ENCODE measurements around the gene POLA1. TPM values are rescaled to one million over a fixed set of nuclear protein-coding genes. Genes with fewer than 3 reads are reported as not detected.

The POLA1 gene
- total RNA-seq, 2 donors from 2014 or later: 24.4 to 53.6 TPM

DNA sequence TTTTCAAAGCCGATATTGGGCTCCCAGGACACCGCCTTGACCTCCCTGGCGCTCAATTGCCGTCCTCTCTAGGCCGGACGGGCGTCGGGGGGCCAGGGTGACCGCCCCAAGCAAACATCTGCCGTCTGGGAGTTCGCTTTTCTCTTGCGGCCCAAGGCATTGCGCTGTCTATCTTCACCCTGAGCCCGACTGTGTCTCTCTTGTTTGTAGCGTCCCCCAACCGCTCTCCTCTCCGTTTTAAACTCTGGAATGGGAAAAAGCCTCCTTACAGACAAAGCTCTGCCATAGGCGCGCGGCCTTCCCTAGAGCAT is 322.6 kb downstream of the POLA1 start:
- H3K9ac ChIP-seq (ENCODE audit: extremely low read depth, low read length, poor library complexity, severe bottlenecking): no peak overlapping the region
- H3K4me1 ChIP-seq (ENCODE audit: control insufficient read depth, insufficient read depth, low read length): no peaks in the 10 kb centered on the region
- H3K4me3 ChIP-seq (ENCODE audit: low read length): no peak overlapping the region
- no peaks in the 10 kb centered on the region for H3K9me3 Mint-ChIP-seq
- no peak overlapping the region for H3K27ac Mint-ChIP-seq
- TF ChIP-seq, protein P1, sequence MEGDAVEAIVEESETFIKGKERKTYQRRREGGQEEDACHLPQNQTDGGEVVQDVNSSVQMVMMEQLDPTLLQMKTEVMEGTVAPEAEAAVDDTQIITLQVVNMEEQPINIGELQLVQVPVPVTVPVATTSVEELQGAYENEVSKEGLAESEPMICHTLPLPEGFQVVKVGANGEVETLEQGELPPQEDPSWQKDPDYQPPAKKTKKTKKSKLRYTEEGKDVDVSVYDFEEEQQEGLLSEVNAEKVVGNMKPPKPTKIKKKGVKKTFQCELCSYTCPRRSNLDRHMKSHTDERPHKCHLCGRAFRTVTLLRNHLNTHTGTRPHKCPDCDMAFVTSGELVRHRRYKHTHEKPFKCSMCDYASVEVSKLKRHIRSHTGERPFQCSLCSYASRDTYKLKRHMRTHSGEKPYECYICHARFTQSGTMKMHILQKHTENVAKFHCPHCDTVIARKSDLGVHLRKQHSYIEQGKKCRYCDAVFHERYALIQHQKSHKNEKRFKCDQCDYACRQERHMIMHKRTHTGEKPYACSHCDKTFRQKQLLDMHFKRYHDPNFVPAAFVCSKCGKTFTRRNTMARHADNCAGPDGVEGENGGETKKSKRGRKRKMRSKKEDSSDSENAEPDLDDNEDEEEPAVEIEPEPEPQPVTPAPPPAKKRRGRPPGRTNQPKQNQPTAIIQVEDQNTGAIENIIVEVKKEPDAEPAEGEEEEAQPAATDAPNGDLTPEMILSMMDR (conservative IDR thresholded peaks at IDR 0.05): no peak
- H3K4me3 Mint-ChIP-seq: no peak overlapping the region
- no peaks in the 10 kb centered on the region for H3K9me3 ChIP-seq (ENCODE audit: control insufficient read depth, low read length)
- H3K27me3 Mint-ChIP-seq (ENCODE audit: insufficient read depth): peaks cover 94% of the 10 kb centered on the region
- peaks cover 35% of the 10 kb centered on the region for H3K4me1 Mint-ChIP-seq
- peaks cover 98% of the 10 kb centered on the region for H3K27me3 ChIP-seq (ENCODE audit: control insufficient read depth, insufficient read depth, low read length, poor library complexity, severe bottlenecking)
- no peak overlapping the region for H3K27ac ChIP-seq (ENCODE audit: low read depth, low read length)
- DNase-seq: peak; percentile 73
- no peaks in the 10 kb centered on the region for H3K36me3 Mint-ChIP-seq (ENCODE audit: low read depth)
- no peaks in the 10 kb centered on the region for H3K36me3 ChIP-seq (ENCODE audit: control insufficient read depth, insufficient read depth, low read length)
- 12 to 15% methylated on average over 3 to 20 of the region's 20 CpGs for WGBS, 2 experiments (ENCODE audit: insufficient coverage in 1 of 2, insufficient read length in 1 of 2)

DNA sequence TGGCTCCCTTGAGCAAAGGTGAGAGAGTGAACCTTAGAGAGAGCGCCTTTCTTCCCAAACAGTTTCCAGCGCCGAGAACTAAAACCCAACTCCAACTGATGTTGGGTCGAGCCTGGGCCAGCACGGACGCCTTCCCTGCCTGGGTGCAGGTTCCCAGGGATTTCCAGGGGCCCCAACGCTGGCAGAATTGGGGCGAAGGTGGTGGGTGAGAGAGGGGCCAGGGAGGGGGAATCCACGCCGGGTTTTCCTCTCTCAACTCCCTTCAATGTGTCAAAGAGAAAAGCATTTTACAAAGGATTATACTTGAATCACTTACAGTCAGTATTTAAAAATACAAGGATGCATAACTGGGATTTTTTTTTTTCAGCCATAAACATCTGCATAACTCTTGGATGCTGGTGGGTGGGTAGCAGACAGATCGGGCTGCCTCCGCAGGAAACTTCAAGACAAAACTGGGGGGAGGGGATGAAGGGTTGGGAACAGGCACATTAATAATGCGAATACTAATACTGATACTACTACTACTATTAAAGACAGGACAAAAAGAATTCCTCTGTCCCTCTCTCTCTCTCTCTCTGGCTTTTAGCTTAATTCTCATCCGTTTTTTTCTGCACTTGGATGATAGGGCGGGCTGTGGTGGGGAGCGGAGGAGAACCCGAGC is 323.4 kb downstream of the POLA1 start:
- H3K27ac Mint-ChIP-seq: no peak overlapping the region
- Histone ChIP-seq H3K27ac (ENCODE audit: low read depth, low read length) (no peak overlapping the region), H3K4me1 (ENCODE audit: control insufficient read depth, insufficient read depth, low read length) (no peaks in the 10 kb centered on the region), H3K27me3 (ENCODE audit: control insufficient read depth, insufficient read depth, low read length, poor library complexity, severe bottlenecking) (peaks cover 98% of the 10 kb centered on the region), H3K36me3 (ENCODE audit: control insufficient read depth, insufficient read depth, low read length) (no peaks in the 10 kb centered on the region), H3K4me3 (ENCODE audit: low read length) (no peak overlapping the region), H3K9me3 (ENCODE audit: control insufficient read depth, low read length) (no peaks in the 10 kb centered on the region), H3K9ac (ENCODE audit: extremely low read depth, low read length, poor library complexity, severe bottlenecking) (no peak overlapping the region)
- WGBS, 2 experiments (ENCODE audit: insufficient coverage in 1 of 2, insufficient read length in 1 of 2): 8 to 13% methylated on average over 4 to 6 of the region's 17 CpGs
- no peaks in the 10 kb centered on the region for H3K36me3 Mint-ChIP-seq (ENCODE audit: low read depth)
- DNase-seq: peak; percentile 74
- no peaks in the 10 kb centered on the region for H3K9me3 Mint-ChIP-seq
- TF ChIP-seq, protein P1 (conservative IDR thresholded peaks at IDR 0.05): no peak
- peaks cover 94% of the 10 kb centered on the region for H3K27me3 Mint-ChIP-seq (ENCODE audit: insufficient read depth)
- peaks cover 32% of the 10 kb centered on the region for H3K4me1 Mint-ChIP-seq
- peak overlapping the region; percentile 21 for H3K4me3 Mint-ChIP-seq

DNA sequence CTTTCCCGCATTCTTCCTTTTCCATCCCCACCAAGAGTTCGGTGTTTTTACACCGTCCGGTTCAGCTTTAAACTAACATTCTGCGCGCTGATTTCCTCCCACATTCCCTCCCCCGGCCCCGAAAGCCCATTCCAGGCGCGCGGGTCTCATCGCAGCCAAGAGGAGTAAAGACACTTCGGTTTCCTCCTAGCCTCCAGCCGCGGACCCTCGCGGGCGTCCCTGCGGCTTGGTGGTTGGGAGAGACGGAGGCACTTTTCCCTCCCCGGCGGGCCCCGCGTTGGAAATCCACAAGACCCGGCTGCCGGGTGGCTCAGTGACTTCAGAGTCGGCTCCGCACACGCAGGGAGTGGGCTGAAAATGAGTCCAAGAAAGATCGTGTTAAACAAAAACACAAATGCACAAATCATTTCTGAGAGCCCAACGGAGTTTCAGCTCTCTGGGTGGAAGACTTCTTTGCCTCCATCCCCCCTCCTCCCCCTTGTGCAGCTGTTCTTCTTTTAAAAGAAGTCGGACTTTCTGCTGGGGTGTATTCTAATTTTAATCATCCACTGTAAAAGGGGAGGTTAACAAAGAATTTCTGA is 324.0 kb downstream of the POLA1 start:
- Histone ChIP-seq H3K27ac (ENCODE audit: low read depth, low read length) (no peak overlapping the region), H3K9ac (ENCODE audit: extremely low read depth, low read length, poor library complexity, severe bottlenecking) (no peak overlapping the region), H3K36me3 (ENCODE audit: control insufficient read depth, insufficient read depth, low read length) (no peaks in the 10 kb centered on the region), H3K27me3 (ENCODE audit: control insufficient read depth, insufficient read depth, low read length, poor library complexity, severe bottlenecking) (peaks cover 98% of the 10 kb centered on the region), H3K4me1 (ENCODE audit: control insufficient read depth, insufficient read depth, low read length) (no peaks in the 10 kb centered on the region), H3K9me3 (ENCODE audit: control insufficient read depth, low read length) (no peaks in the 10 kb centered on the region), H3K4me3 (ENCODE audit: low read length) (no peak overlapping the region)
- peak overlapping the region; percentile 21 for H3K4me3 Mint-ChIP-seq
- no peaks in the 10 kb centered on the region for H3K9me3 Mint-ChIP-seq
- peaks cover 94% of the 10 kb centered on the region for H3K27me3 Mint-ChIP-seq (ENCODE audit: insufficient read depth)
- WGBS, 2 experiments (ENCODE audit: insufficient coverage in 1 of 2, insufficient read length in 1 of 2): 0% methylated on average over 29 of the region's 32 CpGs; no CpG with 5 or more reads in 1 of the 2 experiments
- TF ChIP-seq, protein P1 (conservative IDR thresholded peaks at IDR 0.05): no peak
- H3K27ac Mint-ChIP-seq: no peak overlapping the region
- peak; percentile 71 for DNase-seq
- peaks cover 30% of the 10 kb centered on the region for H3K4me1 Mint-ChIP-seq
- H3K36me3 Mint-ChIP-seq (ENCODE audit: low read depth): no peaks in the 10 kb centered on the region
